Measurements from ENCODE around the gene MPEG1.

The MPEG1 gene

GRCh38 chr11:59224351-59224928 lies 11.7 kb upstream of the MPEG1 start:
- H3K27ac ChIP-seq: no peak overlapping the region
- TF ChIP-seq CTCF (conservative IDR thresholded peaks at IDR 0.05): no peak

- no peak for TF ChIP-seq CTCF (conservative IDR thresholded peaks at IDR 0.05)
- no peak overlapping the region for H3K27ac ChIP-seq
These were observed 10.9 kb upstream of the MPEG1 start for GRCh38 chr11:59223611-59224010.

DNA sequence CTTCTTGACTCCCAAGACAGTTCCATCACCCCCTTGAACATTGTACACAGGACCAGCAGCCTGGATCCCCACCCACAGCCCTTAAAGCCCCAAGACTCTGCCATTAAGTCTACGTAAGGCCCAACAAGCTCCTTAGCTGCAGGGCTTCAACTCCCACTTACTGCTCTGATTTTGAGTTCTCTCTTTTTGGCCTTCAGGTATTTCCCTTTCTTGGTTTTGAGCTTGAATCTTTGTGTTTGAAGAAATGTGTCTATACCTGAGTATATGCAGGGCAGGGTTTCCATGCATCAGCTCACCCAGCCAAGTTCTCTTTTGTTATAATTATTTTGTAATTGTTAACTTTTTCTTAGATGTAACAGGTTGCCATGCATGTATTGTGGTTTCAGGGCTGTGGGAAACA lies 10.4 kb upstream of the MPEG1 start:
- no peak for TF ChIP-seq CTCF (conservative IDR thresholded peaks at IDR 0.05)
- H3K27ac ChIP-seq: no peak overlapping the region

- no peak overlapping the region for H3K27ac ChIP-seq
- no peak for TF ChIP-seq CTCF (conservative IDR thresholded peaks at IDR 0.05)
These were observed 9.8 kb upstream of the MPEG1 start for GRCh38 chr11:59222464-59223060.

DNA sequence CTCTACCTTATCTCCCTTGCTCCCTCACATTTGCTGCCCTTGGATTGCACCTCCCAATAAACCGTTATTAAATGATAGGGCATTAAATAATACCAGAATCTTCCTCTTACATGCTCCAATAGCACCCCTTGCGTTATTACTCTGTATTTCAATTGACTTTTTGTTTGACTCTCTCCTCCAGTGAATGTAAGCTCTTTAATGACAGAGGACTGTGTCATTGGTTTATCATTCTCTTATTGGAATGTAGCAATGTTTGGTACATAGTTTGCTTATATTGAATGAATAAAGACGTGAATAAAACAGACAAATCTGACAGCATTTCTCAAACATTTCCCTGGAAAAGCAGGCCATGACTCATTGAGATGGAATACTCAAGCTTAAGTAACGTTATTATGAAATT lies 8.7 kb upstream of the MPEG1 start:
- TF ChIP-seq CTCF (conservative IDR thresholded peaks at IDR 0.05): no peak
- H3K27ac ChIP-seq: no peak overlapping the region

DNA sequence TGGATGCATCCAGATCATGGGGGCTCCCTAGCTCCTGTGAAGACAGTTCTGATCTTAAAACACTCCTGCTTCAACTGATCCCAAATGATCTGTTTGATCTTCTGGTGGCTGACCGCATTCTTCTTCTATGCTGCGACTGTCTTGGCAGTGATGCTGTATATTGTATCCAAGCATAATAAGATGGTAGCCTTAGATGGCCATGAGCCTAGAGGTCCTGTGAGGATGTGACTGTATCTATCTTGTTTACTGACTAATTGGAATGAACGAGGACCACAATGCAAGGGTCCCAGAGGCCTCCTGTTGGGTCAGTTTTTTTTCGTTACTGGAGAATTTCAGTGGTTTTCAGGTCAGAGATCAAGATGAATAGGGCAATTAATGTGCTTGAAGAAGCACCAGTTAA lies 7.1 kb upstream of the MPEG1 start:
- H3K27ac ChIP-seq: no peak overlapping the region

GRCh38 chr11:59218893-59219292 lies 6.2 kb upstream of the MPEG1 start:
- no peak for TF ChIP-seq CTCF (conservative IDR thresholded peaks at IDR 0.05)
- H3K27ac ChIP-seq: no peak overlapping the region

More for the DNA sequence above, 7.1 kb upstream of the MPEG1 start:
- no peak for TF ChIP-seq CTCF (conservative IDR thresholded peaks at IDR 0.05)
